Stimulated activated CD8-positive, alpha-beta memory T cell treated with anti-CD3 and anti-CD28 coated beads, Interleukin-12 subunit alpha, Interleukin-12 subunit beta, amount 100 ng/mL, for 24 hours (primary cell): Measurements from ENCODE around the gene DHRS2.
"Not testable (repeated sequence)": the region's sequence is repeated elsewhere in the genome, so short reads cannot be mapped to it uniquely, and the experiment has no call there.

Source experiments
- DNase-seq: peaks from one replicate; pipeline ENCODE4 v3.0.0-alpha.2; 2020; ENCODE audit errors: extremely low read depth

Gene DHRS2

DNA sequence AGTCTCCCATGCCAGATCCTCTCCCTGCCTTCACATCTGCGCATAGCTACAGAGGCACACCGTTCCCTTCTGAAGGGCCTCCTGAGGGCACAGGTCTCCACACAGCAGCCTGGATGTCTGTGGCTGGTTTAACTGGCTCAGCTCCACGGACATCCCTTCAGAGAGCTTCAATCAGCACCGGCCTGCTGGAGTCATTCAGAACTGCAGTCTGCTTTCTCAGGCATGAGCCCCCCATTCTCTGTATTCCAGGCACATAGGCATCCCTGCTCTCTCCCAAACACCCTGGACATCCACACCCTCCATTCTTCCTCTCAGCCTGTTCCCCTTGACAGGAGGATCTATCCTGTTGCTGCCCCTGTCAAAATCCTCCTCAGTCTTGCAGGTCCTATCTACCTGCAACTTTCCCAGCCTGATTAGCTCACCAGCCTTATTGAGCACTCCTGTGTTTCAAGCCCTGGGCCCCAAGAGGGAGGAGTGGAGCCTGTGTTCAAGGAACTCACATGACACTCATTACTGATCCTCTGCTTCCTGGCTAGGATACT is 2.9 kb upstream of the DHRS2 start:
- DNase-seq, result no peak

DNA sequence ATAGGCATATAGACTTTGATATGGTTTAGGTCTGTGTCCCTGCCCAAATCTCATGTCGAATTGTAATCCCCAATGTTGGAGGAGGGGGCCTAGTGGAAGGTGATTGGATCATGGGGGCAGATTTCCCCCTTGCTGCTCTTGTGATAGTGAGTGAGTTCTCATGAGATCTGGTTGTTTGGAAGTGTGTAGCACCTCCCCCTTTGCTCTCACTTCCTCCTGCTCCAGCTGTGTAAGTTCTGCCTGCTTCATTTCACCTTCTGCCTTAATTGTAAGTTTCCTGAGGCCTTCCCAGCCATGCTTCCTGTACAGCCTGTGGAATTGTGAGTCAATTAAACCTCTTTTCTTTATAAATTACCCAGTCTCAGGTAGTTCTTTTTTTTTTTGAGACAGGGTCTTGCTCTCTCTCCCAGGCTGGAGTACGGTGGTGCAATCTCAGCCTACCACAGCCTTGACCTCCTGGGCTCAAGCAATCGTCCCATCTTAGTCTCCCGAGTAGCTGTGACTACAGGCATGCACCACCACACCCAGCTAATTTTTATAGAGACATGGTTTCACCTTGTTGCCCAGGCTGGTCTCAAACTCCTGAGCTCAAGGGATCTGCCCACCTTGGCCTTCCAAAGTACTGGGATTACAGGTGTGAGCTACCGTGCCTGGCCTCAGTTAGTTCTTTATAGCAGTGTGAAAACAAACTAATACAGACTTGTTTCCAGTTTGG is 1.3 kb upstream of the DHRS2 start:
- not testable (repeated sequence) for DNase-seq

- not testable (repeated sequence) for DNase-seq
These were observed 1.1 kb downstream of the DHRS2 start for GRCh38 chr14:23637312-23637654.

- DNase-seq, result not testable (repeated sequence)
These were observed 1.7 kb downstream of the DHRS2 start for GRCh38 chr14:23637655-23638413.

GRCh38 chr14:23638414-23639047 is 2.4 kb downstream of the DHRS2 start:
- no peak for DNase-seq

DNA sequence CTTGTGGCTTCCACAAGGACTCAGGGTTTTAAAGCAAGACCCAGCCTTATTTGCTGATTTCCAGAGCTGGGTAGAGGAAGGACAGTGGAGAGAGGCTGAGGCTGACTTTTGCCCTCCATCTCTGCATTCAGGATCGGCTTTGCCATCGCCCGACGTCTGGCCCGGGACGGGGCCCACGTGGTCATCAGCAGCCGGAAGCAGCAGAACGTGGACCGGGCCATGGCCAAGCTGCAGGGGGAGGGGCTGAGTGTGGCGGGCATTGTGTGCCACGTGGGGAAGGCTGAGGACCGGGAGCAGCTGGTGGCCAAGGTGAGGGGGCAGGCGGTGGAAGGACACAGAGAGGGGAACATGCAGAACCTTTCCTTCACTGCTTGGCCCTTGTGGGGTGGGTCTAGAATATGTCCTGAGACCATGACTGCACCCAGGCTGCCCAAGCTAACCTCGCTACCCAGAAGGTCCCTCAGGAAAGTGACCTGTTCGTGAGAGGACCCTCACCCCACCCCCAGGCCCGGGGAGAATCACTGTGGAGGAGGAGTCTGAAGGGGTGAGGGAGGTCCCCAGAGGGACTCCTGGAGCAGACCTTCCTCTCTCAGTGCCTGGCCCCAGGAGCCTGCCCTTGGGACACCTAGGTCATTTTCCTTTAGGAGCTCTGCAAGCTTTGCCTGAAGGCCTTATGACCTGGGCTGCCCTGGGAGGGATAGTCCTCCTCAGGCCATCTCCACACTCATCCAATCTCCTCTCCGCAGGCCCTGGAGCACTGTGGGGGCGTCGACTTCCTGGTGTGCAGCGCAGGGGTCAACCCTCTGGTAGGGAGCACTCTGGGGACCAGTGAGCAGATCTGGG is 3.1 kb downstream of the DHRS2 start:
- DNase-seq, result no peak

GRCh38 chr14:23639891-23640523 is 3.8 kb downstream of the DHRS2 start:
- no peak for DNase-seq

DNA sequence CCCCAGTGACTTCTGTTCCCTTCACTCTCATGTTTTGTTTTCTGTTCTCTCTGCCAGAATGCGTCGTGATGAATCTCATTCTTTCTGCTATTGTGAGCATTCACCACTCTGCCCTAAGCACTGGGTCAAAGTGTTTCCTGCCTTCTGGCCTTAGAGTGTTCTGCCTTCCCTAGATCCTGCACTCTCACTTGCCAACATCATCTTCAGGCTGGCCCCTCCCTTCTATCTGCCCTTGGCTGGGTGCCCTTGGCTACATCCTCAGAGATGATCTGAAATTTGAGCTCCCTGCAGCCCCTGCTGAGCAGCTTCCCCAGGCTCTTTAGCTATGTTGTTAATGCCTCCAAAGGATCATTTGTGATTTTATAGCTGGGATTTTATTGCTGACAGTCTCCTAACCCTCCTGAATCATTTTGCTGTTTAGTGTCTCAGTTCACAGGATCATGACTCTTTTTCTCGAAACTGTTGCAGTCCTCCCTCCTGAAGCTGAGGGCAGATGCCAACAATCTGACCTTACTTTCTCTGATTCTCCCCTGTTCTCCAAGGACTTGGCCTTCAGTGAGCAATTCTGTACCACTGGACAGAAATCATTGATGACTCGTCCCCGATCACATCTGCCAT is 4.5 kb downstream of the DHRS2 start:
- no peak for DNase-seq

GRCh38 chr14:23641180-23641914 is 5.2 kb downstream of the DHRS2 start:
- no peak for DNase-seq

DNA sequence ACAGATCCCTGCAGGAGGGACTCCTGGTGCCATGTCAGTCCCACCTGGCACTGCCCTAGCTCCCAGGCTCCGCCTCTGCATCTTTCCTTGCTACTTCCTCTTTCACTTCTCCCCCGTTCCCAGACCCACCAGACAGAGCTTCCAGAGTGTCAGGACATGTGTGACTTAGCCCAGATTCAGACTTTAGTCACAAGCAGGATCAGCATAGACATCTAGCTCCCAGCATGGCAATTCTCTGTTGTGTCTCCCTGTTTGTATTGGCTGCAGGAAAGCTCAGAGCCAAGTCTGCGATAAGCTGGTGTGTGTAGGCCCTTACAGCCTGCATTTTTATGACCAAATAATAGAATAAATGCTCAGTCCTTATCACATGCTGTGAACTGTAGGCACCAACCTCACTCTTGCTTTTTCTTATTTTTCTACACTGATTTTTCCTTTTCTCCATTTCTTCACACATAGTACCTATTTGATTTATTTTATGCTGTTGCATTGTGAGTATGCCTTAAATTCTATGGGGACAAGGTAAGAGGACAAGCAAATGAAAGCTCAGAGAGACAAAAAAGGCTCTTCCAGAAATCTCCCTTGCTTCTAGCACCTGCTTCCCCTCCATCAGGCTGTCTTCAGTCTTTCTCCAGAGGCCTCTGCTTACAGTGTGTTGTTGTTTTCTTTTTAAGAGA is 5.9 kb downstream of the DHRS2 start:
- no peak for DNase-seq

- DNase-seq, result no peak
These were observed 7.5 kb downstream of the DHRS2 start for GRCh38 chr14:23643533-23644194.

DNA sequence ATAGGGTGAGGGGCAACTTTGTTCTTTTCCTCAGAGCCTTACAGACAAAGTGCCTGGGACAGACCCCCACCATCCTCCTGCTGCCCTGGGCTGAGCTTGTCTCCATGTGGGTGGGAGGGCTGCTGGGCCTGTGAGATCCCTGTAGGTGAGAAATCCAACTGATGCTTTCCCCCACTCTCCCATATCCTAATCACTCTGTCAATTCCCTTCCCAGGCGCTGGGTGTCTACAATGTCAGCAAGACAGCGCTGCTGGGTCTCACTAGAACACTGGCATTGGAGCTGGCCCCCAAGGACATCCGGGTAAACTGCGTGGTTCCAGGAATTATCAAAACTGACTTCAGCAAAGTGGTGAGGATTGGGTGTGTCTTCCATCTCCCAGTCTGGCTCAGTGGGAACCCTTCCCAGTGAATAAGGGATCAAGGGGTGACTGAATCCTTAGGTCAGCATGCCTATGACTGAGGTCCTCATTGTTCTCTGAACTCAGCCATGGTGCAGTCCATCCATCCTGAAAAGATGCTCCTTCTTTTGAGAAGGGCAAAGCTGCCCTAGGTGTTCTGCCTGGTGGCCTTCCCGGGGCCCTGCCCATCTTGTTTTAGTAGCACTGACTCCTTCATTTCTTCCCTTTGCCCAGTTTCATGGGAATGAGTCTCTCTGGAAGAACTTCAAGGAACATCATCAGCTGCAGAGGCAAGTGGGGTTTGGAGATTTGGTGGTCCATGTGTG is 8.2 kb downstream of the DHRS2 start:
- no peak for DNase-seq

- DNase-seq, result no peak
These were observed 8.8 kb downstream of the DHRS2 start for GRCh38 chr14:23644919-23645336.

DNA sequence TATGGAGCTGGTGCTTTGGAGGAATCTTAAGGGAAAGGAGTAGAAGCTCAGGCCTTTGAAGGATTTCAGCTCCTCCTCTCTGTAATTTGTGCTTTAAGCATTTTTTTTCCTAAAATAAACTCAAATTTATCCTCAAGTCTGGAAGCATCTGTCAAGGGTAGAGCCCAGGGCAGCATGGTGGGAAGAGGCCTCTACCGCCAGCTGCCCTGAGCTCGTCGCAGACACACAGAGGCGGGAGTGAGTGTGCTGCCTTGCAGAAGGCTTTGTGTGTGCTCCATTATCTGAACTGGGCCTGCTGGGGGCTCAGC is 9.3 kb downstream of the DHRS2 start:
- no peak for DNase-seq

- DNase-seq, result no peak
These were observed 9.9 kb downstream of the DHRS2 start for GRCh38 chr14:23645812-23646647.

DNA sequence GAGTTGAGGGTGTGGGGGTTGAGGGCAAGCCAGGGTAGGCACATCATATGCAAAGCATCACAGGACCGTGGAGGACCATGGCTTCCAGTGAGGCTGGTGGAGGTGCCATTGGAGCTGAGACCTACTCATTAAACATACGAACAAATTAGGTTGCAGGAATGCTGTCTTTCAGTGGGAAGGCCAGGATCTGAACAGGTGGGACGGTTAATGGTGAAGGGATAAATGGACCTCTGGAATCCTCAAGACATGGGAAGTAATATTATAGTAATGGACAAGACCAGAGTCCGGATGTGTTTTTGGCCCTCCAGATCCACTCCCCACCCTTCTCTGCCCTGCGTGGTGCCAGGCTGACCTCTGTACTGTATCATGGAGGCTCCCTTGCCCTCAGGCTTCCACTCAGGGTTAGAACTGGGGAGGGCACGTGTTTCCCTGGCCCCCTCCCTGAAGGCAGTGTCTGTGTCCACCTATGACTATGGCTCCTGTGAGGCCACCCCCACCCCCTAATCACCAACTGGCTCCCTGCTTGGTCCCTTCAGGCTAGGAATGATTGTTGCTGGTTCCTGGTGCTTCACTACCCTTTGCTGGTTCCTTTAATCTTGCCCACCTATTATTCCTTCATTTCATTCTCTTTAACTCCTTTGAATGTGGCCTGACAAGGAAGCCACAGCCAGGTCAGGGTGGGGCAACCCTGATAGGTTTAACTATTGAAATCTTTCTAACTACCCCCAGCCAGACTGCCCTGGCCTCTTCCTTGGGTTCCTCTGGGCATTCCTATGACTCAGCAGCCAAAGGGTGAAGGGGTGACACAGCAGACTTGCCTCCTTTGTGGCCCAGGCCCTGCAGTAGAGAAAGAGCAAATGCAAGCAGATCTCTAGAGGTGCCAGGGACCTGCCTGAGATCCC is 10.7 kb downstream of the DHRS2 start:
- DNase-seq, result no peak

DNA sequence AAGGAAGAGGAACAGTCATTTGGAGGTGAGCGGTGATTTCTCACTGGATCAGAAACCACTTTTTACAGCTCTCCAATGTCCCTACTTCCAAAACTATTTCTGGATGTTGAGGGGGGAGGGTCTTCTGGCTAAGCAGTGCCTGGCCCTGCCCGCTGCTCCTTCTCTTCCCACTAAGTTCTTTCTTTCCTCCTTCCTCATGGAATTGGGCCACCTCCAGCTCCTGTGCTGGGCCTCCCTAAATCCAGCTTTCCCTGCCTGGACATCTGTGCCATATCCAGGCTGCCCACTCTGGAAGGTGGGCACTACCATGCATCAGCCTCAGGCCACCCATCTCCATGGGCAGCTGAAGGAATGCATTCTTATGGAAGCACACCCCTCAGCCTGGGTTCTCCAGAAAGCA is 11.5 kb downstream of the DHRS2 start:
- no peak for DNase-seq
